ENCODE measurements around the gene RAMACL. TPM values are rescaled to one million over a fixed set of nuclear protein-coding genes. Genes with fewer than 3 reads are reported as not detected.

The RAMACL gene
- total RNA-seq, 1 experiment from 2014 or later = 0.26 TPM

- no peaks in the 10 kb centered on the region for H3K9me3 ChIP-seq (ENCODE audit: low read length)
- H3K36me3 ChIP-seq (ENCODE audit: low read depth, low read length) = no peaks in the 10 kb centered on the region
- intact Hi-C loops (cut with micrococcal nuclease) = no loop called here
- no peak overlapping the region for H3K27ac ChIP-seq (ENCODE audit: low read length)
- H3K4me2 ChIP-seq (ENCODE audit: low read length) = no peak overlapping the region
- H3K79me2 ChIP-seq (ENCODE audit: low read length) = no peaks in the 10 kb centered on the region
- H3K27me3 ChIP-seq (ENCODE audit: low read length) = no peaks in the 10 kb centered on the region
- CTCF ChIA-PET = no interaction called here
- H3K9ac ChIP-seq (ENCODE audit: low read length) = no peak overlapping the region
- no peak overlapping the region for H3K4me3 ChIP-seq (ENCODE audit: low read length)
- no peak for DNase-seq
- no peaks in the 10 kb centered on the region for H3F3A ChIP-seq (ENCODE audit: low read length, unreplicated experiment)
- POLR2A ChIA-PET (ENCODE audit: unreplicated experiment) = no interaction called here
- H3K4me1 ChIP-seq (ENCODE audit: insufficient read depth, low read length) = peaks cover 21% of the 10 kb centered on the region
- H3K9me2 ChIP-seq (replicated peaks; ENCODE audit: low read length) = no peaks in the 10 kb centered on the region
- no peak for ATAC-seq
- BruUV-seq (replicated peaks) = no TSS peak
- H2AFZ ChIP-seq (ENCODE audit: low read length) = no peak overlapping the region
- TF ChIP-seq CTCF (conservative IDR thresholded peaks at IDR 0.05; ENCODE audit: low read depth, low read length) (no peak), EZH2 (IDR thresholded peaks at IDR 0.05; ENCODE audit: low read length, unreplicated experiment) (no peak), EZH2phosphoT487 (IDR thresholded peaks at IDR 0.05; ENCODE audit: borderline replicate concordance, low read length) (no peak)
- H4K20me1 ChIP-seq (ENCODE audit: low read length) = no peaks in the 10 kb centered on the region
These were observed 22.7 kb downstream of the RAMACL start for GRCh38 chr6:166563805-166564204.

- CTCF ChIA-PET = no interaction called here
- POLR2A ChIA-PET (ENCODE audit: unreplicated experiment) = no interaction called here
- no peaks in the 10 kb centered on the region for H3K27me3 ChIP-seq (ENCODE audit: low read length)
- no peaks in the 10 kb centered on the region for H3F3A ChIP-seq (ENCODE audit: low read length, unreplicated experiment)
- no peak overlapping the region for H3K4me2 ChIP-seq (ENCODE audit: low read length)
- DNase-seq = no peak
- H3K4me3 ChIP-seq (ENCODE audit: low read length) = no peak overlapping the region
- H3K4me1 ChIP-seq (ENCODE audit: insufficient read depth, low read length) = peaks cover 26% of the 10 kb centered on the region
- no peaks in the 10 kb centered on the region for H3K9me2 ChIP-seq (replicated peaks; ENCODE audit: low read length)
- H2AFZ ChIP-seq (ENCODE audit: low read length) = no peak overlapping the region
- H4K20me1 ChIP-seq (ENCODE audit: low read length) = no peaks in the 10 kb centered on the region
- no peaks in the 10 kb centered on the region for H3K9me3 ChIP-seq (ENCODE audit: low read length)
- intact Hi-C loops (cut with micrococcal nuclease) = no loop called here
- no peak overlapping the region for H3K9ac ChIP-seq (ENCODE audit: low read length)
- H3K36me3 ChIP-seq (ENCODE audit: low read depth, low read length) = no peaks in the 10 kb centered on the region
- no peak for ATAC-seq
- no peaks in the 10 kb centered on the region for H3K79me2 ChIP-seq (ENCODE audit: low read length)
- no peak for TF ChIP-seq EZH2 (IDR thresholded peaks at IDR 0.05; ENCODE audit: low read length, unreplicated experiment)
- TF ChIP-seq CTCF (conservative IDR thresholded peaks at IDR 0.05; ENCODE audit: low read depth, low read length) = no peak
- H3K27ac ChIP-seq (ENCODE audit: low read length) = no peak overlapping the region
- no TSS peak for BruUV-seq (replicated peaks)
These were observed 23.3 kb downstream of the RAMACL start for GRCh38 chr6:166563200-166563599.

GRCh38 chr6:166562726-166563125 lies 23.8 kb downstream of the RAMACL start:
- Histone ChIP-seq H3K4me3 (ENCODE audit: low read length) (no peak overlapping the region), H3K9ac (ENCODE audit: low read length) (no peak overlapping the region), H3K9me2 (replicated peaks; ENCODE audit: low read length) (no peaks in the 10 kb centered on the region), H3K79me2 (ENCODE audit: low read length) (no peaks in the 10 kb centered on the region), H3K9me3 (ENCODE audit: low read length) (no peaks in the 10 kb centered on the region), H3F3A (ENCODE audit: low read length, unreplicated experiment) (no peaks in the 10 kb centered on the region), H3K4me1 (ENCODE audit: insufficient read depth, low read length) (peaks cover 27% of the 10 kb centered on the region), H3K4me2 (ENCODE audit: low read length) (no peak overlapping the region), H3K36me3 (ENCODE audit: low read depth, low read length) (no peaks in the 10 kb centered on the region), H3K27me3 (ENCODE audit: low read length) (no peaks in the 10 kb centered on the region), H4K20me1 (ENCODE audit: low read length) (no peaks in the 10 kb centered on the region), H3K27ac (ENCODE audit: low read length) (no peak overlapping the region), H2AFZ (ENCODE audit: low read length) (no peak overlapping the region)
- POLR2A ChIA-PET (ENCODE audit: unreplicated experiment) = no interaction called here
- CTCF ChIA-PET = no interaction called here
- no peak for ATAC-seq
- DNase-seq = no peak
- TF ChIP-seq EZH2 (IDR thresholded peaks at IDR 0.05; ENCODE audit: low read length, unreplicated experiment) (no peak), CTCF (conservative IDR thresholded peaks at IDR 0.05; ENCODE audit: low read depth, low read length) (no peak), EZH2phosphoT487 (IDR thresholded peaks at IDR 0.05; ENCODE audit: borderline replicate concordance, low read length) (no peak)
- intact Hi-C loops (cut with micrococcal nuclease) = no loop called here
- BruUV-seq (replicated peaks) = no TSS peak
